ENCODE data around the gene GPRIN3. TPM values are rescaled to one million over a fixed set of nuclear protein-coding genes. Genes with fewer than 3 reads are reported as not detected.

GPRIN3 gene
- total RNA-seq, 2 experiments from 2014 or later, result 46.4 TPM

GRCh38 chr4:89308161-89308500 is 531 bp upstream of the GPRIN3 start:
- ChIA-PET CTCF (interaction anchor here (0.9 to 2.0 kb wide), 11 partner anchors 9 to 81 kb away, joined by 3 to 8 read pairs (median 4); no protein-coding TSS in a partner anchor), POLR2A (interaction anchor here (0.6 to 2.9 kb wide), 12 partner anchors 9 to 589 kb away, joined by 3 to 45 read pairs (median 6); no protein-coding TSS in a partner anchor)
- no peaks in the 10 kb centered on the region for H3K9me3 Mint-ChIP-seq
- intact Hi-C loops (cut with DNase I, micrococcal nuclease), result loop anchor here (2.0 to 10.0 kb wide), 3 partner anchors 13 to 193 kb away; partner anchors contain the start of gene TIGD2 (in 1 of the 2)
- H3K27ac ChIP-seq (ENCODE audit: low read depth in 1 of 2, low read length in 2 of 2), result peak overlapping the region in 1 of 2 donors; percentile 88
- peak overlapping the region; percentile 93 for H3K4me3 ChIP-seq (ENCODE audit: low read length)
- H3K27ac Mint-ChIP-seq, result peak overlapping the region; percentile 92
- H3K9me3 ChIP-seq (ENCODE audit: control insufficient read depth in 1 of 2, insufficient read depth in 1 of 2, low read length in 2 of 2), result no peaks in the 10 kb centered on the region
- peak; percentile 27 for ATAC-seq (ENCODE audit: poor library complexity)
- peak in 2 of 14 experiments; percentile 53 to 66 for DNase-seq
- peaks cover 26% of the 10 kb centered on the region for H3K4me1 ChIP-seq (ENCODE audit: insufficient read depth, low read length)
- H3K27me3 ChIP-seq (ENCODE audit: control insufficient read depth in 1 of 2, insufficient read depth in 2 of 2, low read length in 2 of 2), result no peaks in the 10 kb centered on the region
- H3K4me3 Mint-ChIP-seq, result peak overlapping the region; percentile 95
- TF ChIP-seq CTCF (IDR thresholded peaks at IDR 0.05), result no peak
- H3K27me3 Mint-ChIP-seq, result no peaks in the 10 kb centered on the region
- H3K36me3 ChIP-seq (ENCODE audit: insufficient read depth, low read length), result no peaks in the 10 kb centered on the region
- H3K36me3 Mint-ChIP-seq (ENCODE audit: low read depth), result peaks cover 19% of the 10 kb centered on the region
- H3K4me1 Mint-ChIP-seq (ENCODE audit: low read depth), result peaks cover 63% of the 10 kb centered on the region

- ATAC-seq (ENCODE audit: poor library complexity) (no peak), DNase-seq (no peak)
- ChIA-PET POLR2A (interaction anchor here (0.9 to 2.9 kb wide), 9 partner anchors 8 to 714 kb away, joined by 3 to 45 read pairs (median 6); no protein-coding TSS in a partner anchor), CTCF (interaction anchor here (0.7 to 1.8 kb wide), 8 partner anchors 8 to 80 kb away, joined by 3 to 8 read pairs (median 4); no protein-coding TSS in a partner anchor)
- Mint-ChIP-seq H3K36me3 (ENCODE audit: low read depth) (peaks cover 21% of the 10 kb centered on the region), H3K27me3 (no peaks in the 10 kb centered on the region), H3K9me3 (no peaks in the 10 kb centered on the region), H3K27ac (peak overlapping the region; percentile 92), H3K4me1 (ENCODE audit: low read depth) (peaks cover 68% of the 10 kb centered on the region), H3K4me3 (peak overlapping the region; percentile 95)
- intact Hi-C loops (cut with DNase I, micrococcal nuclease), result loop anchor here (2.0 to 10.0 kb wide), 3 partner anchors 50 to 192 kb away; partner anchors contain the start of gene TIGD2 (in 1 of the 2)
- Histone ChIP-seq H3K4me1 (ENCODE audit: insufficient read depth, low read length) (peaks cover 29% of the 10 kb centered on the region), H3K36me3 (ENCODE audit: insufficient read depth, low read length) (no peaks in the 10 kb centered on the region), H3K4me3 (ENCODE audit: low read length) (peak overlapping the region; percentile 93), H3K9me3 (ENCODE audit: control insufficient read depth in 1 of 2, insufficient read depth in 1 of 2, low read length in 2 of 2) (no peaks in the 10 kb centered on the region), H3K27me3 (ENCODE audit: control insufficient read depth in 1 of 2, insufficient read depth in 2 of 2, low read length in 2 of 2) (no peaks in the 10 kb centered on the region), H3K27ac (ENCODE audit: low read depth in 1 of 2, low read length in 2 of 2) (peak overlapping the region; percentile 73 to 88)
- TF ChIP-seq CTCF (IDR thresholded peaks at IDR 0.05), result no peak
Measured at GRCh38 chr4:89307178-89307445, 488 bp downstream of the GPRIN3 start.

GRCh38 chr4:89306486-89307177 is 968 bp downstream of the GPRIN3 start:
- Histone ChIP-seq H3K9me3 (ENCODE audit: control insufficient read depth in 1 of 2, insufficient read depth in 1 of 2, low read length in 2 of 2) (no peaks in the 10 kb centered on the region), H3K4me1 (ENCODE audit: insufficient read depth, low read length) (peaks cover 34% of the 10 kb centered on the region), H3K27me3 (ENCODE audit: control insufficient read depth in 1 of 2, insufficient read depth in 2 of 2, low read length in 2 of 2) (no peaks in the 10 kb centered on the region), H3K4me3 (ENCODE audit: low read length) (peak overlapping the region; percentile 93), H3K27ac (ENCODE audit: low read depth in 1 of 2, low read length in 2 of 2) (peak overlapping the region; percentile 73 to 88), H3K36me3 (ENCODE audit: insufficient read depth, low read length) (peaks cover 2% of the 10 kb centered on the region)
- H3K27me3 Mint-ChIP-seq, result no peaks in the 10 kb centered on the region
- H3K36me3 Mint-ChIP-seq (ENCODE audit: low read depth), result peaks cover 21% of the 10 kb centered on the region
- ATAC-seq (ENCODE audit: poor library complexity), result peak; percentile 42
- CTCF ChIA-PET, result interaction anchor here (1.8 to 2.1 kb wide), 2 partner anchors 12 to 52 kb away, joined by 5 read pairs; no protein-coding TSS in a partner anchor
- DNase-seq, result peak in 6 of 14 experiments; percentile 23 to 62 (median 43)
- peak overlapping the region; percentile 95 for H3K4me3 Mint-ChIP-seq
- intact Hi-C loops (cut with DNase I, micrococcal nuclease), result loop anchor here (2.0 to 10.0 kb wide), 3 partner anchors 49 to 192 kb away; partner anchors contain the start of gene TIGD2 (in 1 of the 2)
- POLR2A ChIA-PET, result interaction anchor here (1.3 to 2.9 kb wide), 7 partner anchors 9 to 34 kb away, joined by 3 to 37 read pairs (median 6); no protein-coding TSS in a partner anchor
- peaks cover 73% of the 10 kb centered on the region for H3K4me1 Mint-ChIP-seq (ENCODE audit: low read depth)
- H3K27ac Mint-ChIP-seq, result peak overlapping the region; percentile 92
- no peak for TF ChIP-seq CTCF (IDR thresholded peaks at IDR 0.05)
- H3K9me3 Mint-ChIP-seq, result no peaks in the 10 kb centered on the region

Measured in CD4-positive, alpha-beta T cell (primary cell).